Measurements from ENCODE around the gene RNF123. TPM values are rescaled to one million over a fixed set of nuclear protein-coding genes. Genes with fewer than 3 reads are reported as not detected.

The RNF123 gene
- total RNA-seq: 10 to 100 TPM; 14.7 to 23.7 (median 19.7) TPM

DNA sequence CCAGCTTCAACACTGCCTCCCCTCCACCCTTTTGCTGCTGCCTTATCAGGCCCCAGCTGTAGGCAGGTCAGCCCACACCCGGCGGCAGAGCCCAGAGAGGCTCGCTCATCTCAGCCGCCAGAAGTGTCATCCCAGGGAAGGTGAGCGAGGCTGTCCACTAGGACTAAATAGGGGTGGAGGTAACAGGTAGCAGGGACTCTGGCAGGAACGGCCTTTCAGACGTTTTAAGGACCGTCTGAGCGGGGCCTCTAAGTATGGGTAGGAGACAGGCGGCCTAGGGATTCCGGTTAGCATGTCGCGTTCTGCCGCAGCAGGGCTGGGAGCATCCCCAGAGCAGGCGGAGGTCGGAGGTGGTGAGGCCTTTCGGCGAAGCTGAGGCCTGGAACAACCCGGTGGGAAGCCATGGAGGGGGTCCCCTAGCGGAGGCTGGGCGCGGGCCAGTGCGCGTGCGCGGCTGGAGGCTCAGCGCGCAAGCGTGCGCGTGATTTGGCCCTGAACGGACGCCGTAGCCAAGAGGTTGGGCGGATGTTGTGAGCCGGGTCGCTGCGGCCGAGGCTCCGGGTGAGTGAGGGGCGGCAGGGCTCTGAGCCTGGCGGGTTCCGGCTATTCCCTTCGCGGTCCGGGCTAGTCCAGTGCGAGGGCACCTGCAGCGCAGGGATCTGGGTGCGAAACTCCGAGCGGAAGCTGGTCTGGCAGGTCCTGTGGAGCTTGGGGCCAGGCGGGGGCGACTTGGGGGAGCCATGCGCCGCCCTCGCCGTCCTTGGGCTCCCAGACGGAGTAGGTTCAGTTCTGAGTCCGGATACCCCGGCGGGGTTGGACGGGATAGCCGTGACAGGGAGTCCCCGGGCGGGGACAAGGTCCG, at the start of gene RNF123, which contains the start of gene MST1:
Gene RNF123, plus strand, starts transcription at position 512 of the 862 bp plus-strand sequence. CDS start 1,609 bp downstream, outside the sequence.
Gene MST1, minus strand, starts transcription at position 429 of the 862 bp plus-strand sequence. CDS start 783 bp downstream, outside the sequence.
- TF ChIP-seq, protein P1, sequence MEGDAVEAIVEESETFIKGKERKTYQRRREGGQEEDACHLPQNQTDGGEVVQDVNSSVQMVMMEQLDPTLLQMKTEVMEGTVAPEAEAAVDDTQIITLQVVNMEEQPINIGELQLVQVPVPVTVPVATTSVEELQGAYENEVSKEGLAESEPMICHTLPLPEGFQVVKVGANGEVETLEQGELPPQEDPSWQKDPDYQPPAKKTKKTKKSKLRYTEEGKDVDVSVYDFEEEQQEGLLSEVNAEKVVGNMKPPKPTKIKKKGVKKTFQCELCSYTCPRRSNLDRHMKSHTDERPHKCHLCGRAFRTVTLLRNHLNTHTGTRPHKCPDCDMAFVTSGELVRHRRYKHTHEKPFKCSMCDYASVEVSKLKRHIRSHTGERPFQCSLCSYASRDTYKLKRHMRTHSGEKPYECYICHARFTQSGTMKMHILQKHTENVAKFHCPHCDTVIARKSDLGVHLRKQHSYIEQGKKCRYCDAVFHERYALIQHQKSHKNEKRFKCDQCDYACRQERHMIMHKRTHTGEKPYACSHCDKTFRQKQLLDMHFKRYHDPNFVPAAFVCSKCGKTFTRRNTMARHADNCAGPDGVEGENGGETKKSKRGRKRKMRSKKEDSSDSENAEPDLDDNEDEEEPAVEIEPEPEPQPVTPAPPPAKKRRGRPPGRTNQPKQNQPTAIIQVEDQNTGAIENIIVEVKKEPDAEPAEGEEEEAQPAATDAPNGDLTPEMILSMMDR (IDR thresholded peaks at IDR 0.05; ENCODE audit: low read depth): no peak

DNA sequence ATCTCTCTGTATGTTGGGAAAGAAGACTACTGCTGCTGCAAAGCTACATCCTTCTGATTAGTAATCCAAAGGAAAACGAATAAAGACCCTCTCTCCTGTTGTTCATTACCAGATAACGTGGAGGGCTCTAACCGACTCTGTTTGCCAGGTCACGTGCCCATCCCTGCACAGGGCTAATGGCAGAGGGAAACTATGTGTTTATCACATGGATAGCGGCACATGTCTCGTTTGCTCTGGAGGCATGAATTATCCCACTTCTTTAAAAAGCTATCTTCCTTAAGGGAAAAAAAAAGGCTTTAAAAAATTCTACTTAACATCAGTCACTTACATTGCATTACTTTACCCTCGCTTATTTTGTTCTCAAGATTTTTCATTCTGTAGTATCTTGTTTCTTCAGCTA, 48.1 kb upstream of the RNF123 start:
- TF ChIP-seq, protein P1 (IDR thresholded peaks at IDR 0.05; ENCODE audit: low read depth): no peak

DNA sequence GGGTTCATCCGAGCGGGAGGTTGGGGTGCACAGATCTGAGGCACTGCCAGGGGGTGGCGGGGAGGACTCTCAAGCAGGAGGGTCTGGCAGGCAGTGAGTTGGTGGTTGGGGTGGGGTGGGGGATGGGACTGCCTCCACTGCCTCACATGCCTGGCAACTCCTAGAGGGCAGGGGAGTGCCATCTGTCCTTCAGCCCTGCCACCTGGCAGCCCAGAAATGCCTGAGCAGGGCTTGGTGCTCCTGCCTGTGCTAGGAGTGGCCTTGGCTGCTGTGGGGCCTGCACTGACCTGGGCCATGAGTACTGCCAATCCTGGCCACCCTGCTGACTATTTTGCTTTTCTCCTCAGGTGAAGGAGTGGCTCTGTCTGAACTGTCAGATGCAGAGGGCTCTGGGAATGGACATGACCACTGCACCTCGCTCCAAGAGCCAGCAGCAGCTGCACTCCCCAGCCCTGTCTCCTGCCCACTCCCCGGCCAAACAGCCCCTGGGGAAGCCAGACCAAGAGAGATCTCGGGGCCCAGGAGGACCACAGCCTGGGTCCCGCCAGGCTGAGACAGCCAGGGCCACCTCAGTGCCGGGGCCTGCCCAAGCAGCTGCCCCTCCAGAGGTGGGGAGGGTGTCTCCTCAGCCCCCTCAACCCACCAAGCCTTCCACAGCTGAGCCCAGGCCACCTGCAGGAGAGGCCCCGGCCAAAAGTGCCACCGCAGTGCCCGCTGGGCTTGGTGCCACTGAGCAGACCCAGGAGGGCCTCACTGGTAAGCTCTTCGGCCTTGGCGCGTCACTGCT, 47.2 kb upstream of the RNF123 start:
- TF ChIP-seq, protein P1 (IDR thresholded peaks at IDR 0.05; ENCODE audit: low read depth): no peak

DNA sequence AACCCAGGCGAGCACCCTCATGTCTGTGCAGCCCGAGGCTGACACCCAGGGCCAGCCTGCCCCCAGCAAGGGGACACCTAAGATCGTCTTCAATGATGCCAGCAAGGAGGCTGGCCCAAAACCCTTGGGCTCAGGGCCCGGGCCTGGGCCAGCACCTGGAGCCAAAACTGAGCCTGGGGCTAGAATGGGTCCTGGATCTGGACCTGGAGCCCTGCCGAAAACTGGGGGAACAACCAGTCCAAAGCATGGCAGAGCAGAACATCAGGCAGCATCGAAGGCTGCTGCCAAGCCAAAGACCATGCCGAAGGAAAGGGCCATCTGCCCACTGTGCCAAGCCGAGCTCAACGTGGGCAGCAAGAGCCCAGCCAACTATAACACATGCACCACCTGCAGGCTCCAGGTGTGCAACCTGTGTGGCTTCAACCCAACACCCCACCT, 46.6 kb upstream of the RNF123 start:
- TF ChIP-seq, protein P1 (IDR thresholded peaks at IDR 0.05; ENCODE audit: low read depth): no peak

DNA sequence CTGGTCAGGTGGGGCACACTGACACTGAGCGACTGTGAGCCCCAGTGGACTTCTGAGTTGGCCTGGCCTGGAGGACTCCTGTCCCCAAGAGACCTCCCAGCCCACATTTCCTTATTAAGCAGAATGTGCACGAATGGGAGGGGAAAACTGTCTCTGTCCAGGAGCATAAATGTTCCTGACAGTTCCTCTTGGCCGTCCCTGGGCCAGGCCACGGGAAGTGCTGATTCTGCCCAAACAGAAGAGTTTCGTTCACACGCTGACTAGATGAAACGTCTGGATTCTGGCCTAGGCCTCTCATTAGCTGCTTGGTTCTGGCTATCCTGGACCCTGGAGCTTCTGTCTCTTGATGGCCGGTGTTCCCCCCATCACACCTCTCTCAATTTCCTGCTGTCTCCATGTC, 44.7 kb upstream of the RNF123 start:
- TF ChIP-seq, protein P1 (IDR thresholded peaks at IDR 0.05; ENCODE audit: low read depth): no peak

DNA sequence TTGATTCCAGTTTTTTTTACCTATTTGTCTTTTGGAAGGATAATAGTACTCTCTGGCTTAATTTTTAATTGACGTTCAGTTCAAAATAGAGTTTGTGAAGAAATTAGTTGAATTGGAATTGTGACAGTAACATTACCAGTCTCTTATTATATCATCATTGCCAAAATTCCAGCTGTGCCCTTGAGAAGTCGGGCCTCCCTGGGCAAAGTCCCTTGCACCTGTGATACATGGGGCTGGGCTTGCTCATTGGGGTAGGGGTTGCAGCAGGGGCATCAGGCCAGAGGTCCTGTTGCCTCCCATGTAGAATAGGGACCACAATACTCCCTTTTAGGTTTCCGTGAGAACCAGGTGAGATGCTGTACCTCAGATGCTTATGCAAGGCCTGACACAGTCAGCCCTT, 43.1 kb upstream of the RNF123 start:
- TF ChIP-seq, protein P1 (IDR thresholded peaks at IDR 0.05; ENCODE audit: low read depth): no peak

DNA sequence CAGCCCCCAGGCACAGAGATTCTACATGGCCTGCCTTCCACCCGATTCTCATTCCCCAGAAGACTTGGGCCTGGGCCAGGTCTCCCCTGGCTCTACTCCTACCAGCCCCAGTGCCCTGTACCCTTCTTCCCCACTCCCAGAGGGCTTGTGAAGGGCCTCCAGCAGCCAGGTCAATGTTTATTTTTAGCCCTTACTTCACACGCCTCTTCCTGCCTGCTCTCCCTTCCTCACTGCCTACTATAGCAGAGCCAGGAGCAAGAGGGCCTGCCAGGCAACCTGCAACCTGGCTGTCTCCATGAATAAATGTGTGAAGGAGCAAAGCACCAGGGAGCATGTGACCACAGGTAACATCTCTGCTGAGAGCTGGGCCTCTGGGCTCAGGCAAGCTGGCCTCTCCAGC, 41.6 kb upstream of the RNF123 start:
- TF ChIP-seq, protein P1 (IDR thresholded peaks at IDR 0.05; ENCODE audit: low read depth): no peak
